ENCODE data around the gene SLC16A2. TPM values are rescaled to one million over a fixed set of nuclear protein-coding genes. Genes with fewer than 3 reads are reported as not detected.
"Not testable (repeated sequence)": the region's sequence is repeated elsewhere in the genome, so short reads cannot be mapped to it uniquely, and the experiment has no call there.

SLC16A2 gene
- total RNA-seq, 1 experiment from 2014 or later: 8.5 TPM

GRCh38 chrX:74511704-74512103, 90.4 kb downstream of the SLC16A2 start:
- Histone ChIP-seq H3K4me3 (ENCODE audit: low read length) (no peak overlapping the region), H3K9ac (ENCODE audit: low read length) (no peak overlapping the region), H3K4me1 (ENCODE audit: insufficient read depth, low read length) (no peaks in the 10 kb centered on the region), H3K9me3 (ENCODE audit: low read length) (no peaks in the 10 kb centered on the region), H3F3A (ENCODE audit: low read length, unreplicated experiment) (no peaks in the 10 kb centered on the region), H4K20me1 (ENCODE audit: low read length) (no peaks in the 10 kb centered on the region), H3K79me2 (ENCODE audit: low read length) (no peaks in the 10 kb centered on the region), H3K9me2 (replicated peaks; ENCODE audit: low read length) (no peaks in the 10 kb centered on the region), H3K27me3 (ENCODE audit: low read length) (no peaks in the 10 kb centered on the region), H2AFZ (ENCODE audit: low read length) (no peak overlapping the region), H3K36me3 (ENCODE audit: low read depth, low read length) (no peaks in the 10 kb centered on the region), H3K27ac (ENCODE audit: low read length) (no peak overlapping the region), H3K4me2 (ENCODE audit: low read length) (no peak overlapping the region)
- intact Hi-C loops (cut with micrococcal nuclease): no loop called here
- BruUV-seq (replicated peaks): no TSS peak
- ATAC-seq (no peak), DNase-seq (no peak)
- ChIA-PET POLR2A (ENCODE audit: unreplicated experiment) (no interaction called here), CTCF (no interaction called here)
- TF ChIP-seq CTCF (conservative IDR thresholded peaks at IDR 0.05; ENCODE audit: low read depth, low read length): no peak
- no peak for TF ChIP-seq EZH2phosphoT487 (IDR thresholded peaks at IDR 0.05; ENCODE audit: borderline replicate concordance, low read length)

GRCh38 chrX:74514384-74514783, 93.1 kb downstream of the SLC16A2 start:
- TF ChIP-seq EZH2phosphoT487 (IDR thresholded peaks at IDR 0.05; ENCODE audit: borderline replicate concordance, low read length) (no peak), EZH2 (IDR thresholded peaks at IDR 0.05; ENCODE audit: low read length, unreplicated experiment) (no peak), CTCF (conservative IDR thresholded peaks at IDR 0.05; ENCODE audit: low read depth, low read length) (no peak)
- intact Hi-C loops (cut with micrococcal nuclease): no loop called here

GRCh38 chrX:74515356-74515755, 94.1 kb downstream of the SLC16A2 start:
- no peak overlapping the region for H3K4me2 ChIP-seq (ENCODE audit: low read length)
- no peaks in the 10 kb centered on the region for H3K79me2 ChIP-seq (ENCODE audit: low read length)
- no peaks in the 10 kb centered on the region for H3K9me2 ChIP-seq (replicated peaks; ENCODE audit: low read length)
- ChIA-PET POLR2A (ENCODE audit: unreplicated experiment) (no interaction called here), CTCF (no interaction called here)
- ATAC-seq (no peak), DNase-seq (no peak)
- no peak overlapping the region for H3K4me3 ChIP-seq (ENCODE audit: low read length)
- TF ChIP-seq CTCF (conservative IDR thresholded peaks at IDR 0.05; ENCODE audit: low read depth, low read length) (no peak), EZH2 (IDR thresholded peaks at IDR 0.05; ENCODE audit: low read length, unreplicated experiment) (no peak), EZH2phosphoT487 (IDR thresholded peaks at IDR 0.05; ENCODE audit: borderline replicate concordance, low read length) (no peak)
- intact Hi-C loops (cut with micrococcal nuclease): no loop called here
- no peaks in the 10 kb centered on the region for H3K27me3 ChIP-seq (ENCODE audit: low read length)
- H4K20me1 ChIP-seq (ENCODE audit: low read length): no peaks in the 10 kb centered on the region
- H3K9me3 ChIP-seq (ENCODE audit: low read length): no peaks in the 10 kb centered on the region
- no peak overlapping the region for H2AFZ ChIP-seq (ENCODE audit: low read length)
- no peaks in the 10 kb centered on the region for H3F3A ChIP-seq (ENCODE audit: low read length, unreplicated experiment)
- no peaks in the 10 kb centered on the region for H3K4me1 ChIP-seq (ENCODE audit: insufficient read depth, low read length)
- H3K36me3 ChIP-seq (ENCODE audit: low read depth, low read length): no peaks in the 10 kb centered on the region
- BruUV-seq (replicated peaks): no TSS peak
- H3K9ac ChIP-seq (ENCODE audit: low read length): no peak overlapping the region
- H3K27ac ChIP-seq (ENCODE audit: low read length): no peak overlapping the region

More at GRCh38 chrX:74514384-74514783, 93.1 kb downstream of the SLC16A2 start:
- no peaks in the 10 kb centered on the region for H3K9me2 ChIP-seq (replicated peaks; ENCODE audit: low read length)
- no peak overlapping the region for H3K9ac ChIP-seq (ENCODE audit: low read length)
- H4K20me1 ChIP-seq (ENCODE audit: low read length): no peaks in the 10 kb centered on the region
- ChIA-PET CTCF (no interaction called here), POLR2A (ENCODE audit: unreplicated experiment) (no interaction called here)
- BruUV-seq (replicated peaks): no TSS peak
- H3K4me2 ChIP-seq (ENCODE audit: low read length): no peak overlapping the region
- H3K27me3 ChIP-seq (ENCODE audit: low read length): no peaks in the 10 kb centered on the region
- no peak overlapping the region for H3K27ac ChIP-seq (ENCODE audit: low read length)
- H3K79me2 ChIP-seq (ENCODE audit: low read length): no peaks in the 10 kb centered on the region
- no peak overlapping the region for H2AFZ ChIP-seq (ENCODE audit: low read length)
- DNase-seq (no peak), ATAC-seq (no peak)
- H3K4me3 ChIP-seq (ENCODE audit: low read length): no peak overlapping the region
- no peaks in the 10 kb centered on the region for H3K4me1 ChIP-seq (ENCODE audit: insufficient read depth, low read length)
- no peaks in the 10 kb centered on the region for H3F3A ChIP-seq (ENCODE audit: low read length, unreplicated experiment)
- H3K9me3 ChIP-seq (ENCODE audit: low read length): no peaks in the 10 kb centered on the region
- H3K36me3 ChIP-seq (ENCODE audit: low read depth, low read length): no peaks in the 10 kb centered on the region

- H3K36me3 ChIP-seq (ENCODE audit: low read depth, low read length); intact Hi-C loops (cut with micrococcal nuclease); H3K9ac ChIP-seq (ENCODE audit: low read length); H3K4me2 ChIP-seq (ENCODE audit: low read length); DNase-seq; H3K4me3 ChIP-seq (ENCODE audit: low read length); H3K4me1 ChIP-seq (ENCODE audit: insufficient read depth, low read length); CTCF ChIA-PET; BruUV-seq (replicated peaks); H3F3A ChIP-seq (ENCODE audit: low read length, unreplicated experiment); H3K9me3 ChIP-seq (ENCODE audit: low read length); H3K27me3 ChIP-seq (ENCODE audit: low read length); H3K27ac ChIP-seq (ENCODE audit: low read length); ATAC-seq; H4K20me1 ChIP-seq (ENCODE audit: low read length); H2AFZ ChIP-seq (ENCODE audit: low read length); H3K9me2 ChIP-seq (replicated peaks; ENCODE audit: low read length); POLR2A ChIA-PET (ENCODE audit: unreplicated experiment); H3K79me2 ChIP-seq (ENCODE audit: low read length): not testable (repeated sequence)
These were observed 94.7 kb downstream of the SLC16A2 start for GRCh38 chrX:74516013-74516412.

Data from PC-3 (cell line).